ENCODE data around the gene OR2A1.
"Not testable (repeated sequence)": the region's sequence is repeated elsewhere in the genome, so short reads cannot be mapped to it uniquely, and the experiment has no call there.

OR2A1 gene

DNA sequence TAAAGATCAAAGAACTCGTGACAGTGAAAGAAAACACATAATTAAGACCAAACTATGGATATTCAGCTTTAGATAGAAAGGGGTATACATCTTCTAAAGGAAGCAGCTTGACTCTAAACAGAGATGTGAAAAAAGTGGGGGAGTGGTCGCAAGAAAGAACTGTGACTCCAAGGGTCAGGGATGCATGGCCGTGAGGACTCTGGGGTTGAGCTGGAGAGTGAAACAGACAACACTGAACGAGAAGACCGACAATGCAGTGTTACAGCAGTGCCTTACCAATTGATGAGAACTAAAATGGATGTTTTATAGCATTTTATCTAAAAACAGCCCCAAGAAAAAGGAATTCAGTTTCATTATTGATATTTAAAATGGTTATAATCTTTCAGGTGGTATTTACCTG lies 8.6 kb upstream of the OR2A1 start:
- not testable (repeated sequence) for DNase-seq; H3K27me3 ChIP-seq (ENCODE audit: insufficient read depth, low read depth, severe bottlenecking); H3K4me3 ChIP-seq (ENCODE audit: low read depth, low read length); H3K27ac ChIP-seq; H3K9me3 ChIP-seq (ENCODE audit: severe bottlenecking); H3K36me3 ChIP-seq

GRCh38 chr7:144305156-144305555 lies 7.1 kb upstream of the OR2A1 start:
- not testable (repeated sequence) for DNase-seq; H3K4me3 ChIP-seq (ENCODE audit: low read depth, low read length); H3K36me3 ChIP-seq; H3K27ac ChIP-seq; H3K9me3 ChIP-seq (ENCODE audit: severe bottlenecking); H3K27me3 ChIP-seq (ENCODE audit: insufficient read depth, low read depth, severe bottlenecking)

DNA sequence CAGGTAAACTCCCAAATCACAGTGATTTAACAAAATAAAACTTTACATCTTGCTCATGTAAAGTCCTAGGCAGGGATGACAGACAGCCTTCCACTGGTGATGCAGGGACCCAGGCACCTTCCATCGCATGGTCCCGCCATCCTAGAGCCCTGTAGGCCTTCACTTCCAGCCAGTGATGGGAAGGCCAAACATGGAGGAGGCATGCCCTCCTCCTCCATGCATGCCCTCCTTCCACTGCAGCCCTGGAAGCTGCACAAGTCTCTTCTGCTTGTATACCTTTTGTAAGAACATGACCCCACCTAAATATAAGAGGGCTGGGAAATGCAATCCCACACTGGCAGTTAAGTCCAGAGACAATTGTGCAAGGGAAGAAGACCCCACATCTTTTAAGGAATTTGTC lies 2.5 kb upstream of the OR2A1 start:
- not testable (repeated sequence) for H3K36me3 ChIP-seq; H3K27me3 ChIP-seq (ENCODE audit: insufficient read depth, low read depth, severe bottlenecking); H3K9me3 ChIP-seq (ENCODE audit: severe bottlenecking); DNase-seq; H3K27ac ChIP-seq; H3K4me3 ChIP-seq (ENCODE audit: low read depth, low read length)

- not testable (repeated sequence) for DNase-seq; H3K4me3 ChIP-seq (ENCODE audit: low read depth, low read length)
These were observed 1.0 kb upstream of the OR2A1 start for GRCh38 chr7:144311218-144311617.

DNA sequence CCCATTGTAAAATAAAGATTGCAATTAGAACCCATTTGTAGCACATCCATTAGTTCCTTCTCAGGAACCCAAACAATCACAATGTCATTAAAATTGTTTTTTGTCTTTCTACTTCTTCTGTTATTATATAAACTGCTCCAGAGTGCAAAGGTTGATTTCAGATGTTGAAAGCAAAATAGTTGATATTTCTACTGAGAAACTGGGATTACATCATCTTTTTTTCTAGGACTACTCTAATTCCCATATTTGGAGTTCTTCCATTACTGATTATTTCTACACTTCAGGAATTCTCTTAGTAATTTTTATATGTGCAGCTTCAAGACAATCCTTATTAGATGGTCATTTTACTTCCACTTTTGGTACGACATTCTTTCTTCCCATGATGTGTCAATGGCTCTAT lies 5.3 kb downstream of the OR2A1 start:
- not testable (repeated sequence) for H3K27me3 ChIP-seq (ENCODE audit: insufficient read depth, low read depth, severe bottlenecking); H3K9me3 ChIP-seq (ENCODE audit: severe bottlenecking); H3K27ac ChIP-seq; H3K36me3 ChIP-seq; H3K4me3 ChIP-seq (ENCODE audit: low read depth, low read length); DNase-seq

More at GRCh38 chr7:144311218-144311617, 1.0 kb upstream of the OR2A1 start:
- H3K27ac ChIP-seq; H3K9me3 ChIP-seq (ENCODE audit: severe bottlenecking); H3K27me3 ChIP-seq (ENCODE audit: insufficient read depth, low read depth, severe bottlenecking); H3K36me3 ChIP-seq: not testable (repeated sequence)

DNA sequence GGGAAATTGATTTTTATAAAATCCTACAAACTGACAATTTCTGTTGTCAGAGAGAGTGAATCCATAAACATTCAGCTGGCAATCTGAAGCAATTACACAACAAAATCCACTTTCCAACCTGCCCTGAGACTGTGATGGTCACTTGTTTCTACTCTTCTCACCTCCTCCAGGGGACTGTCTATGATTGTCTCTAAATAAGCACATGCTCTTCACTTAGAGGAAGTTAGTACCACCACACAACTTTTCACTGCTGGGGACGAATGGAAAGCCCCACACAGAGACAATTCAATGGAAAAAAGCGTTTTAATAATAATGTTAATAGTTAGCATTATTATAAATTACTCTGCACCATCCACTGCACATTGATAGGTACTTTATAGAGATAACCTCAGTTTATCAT lies 7.3 kb downstream of the OR2A1 start:
- H3K9me3 ChIP-seq (ENCODE audit: severe bottlenecking); DNase-seq; H3K27ac ChIP-seq; H3K27me3 ChIP-seq (ENCODE audit: insufficient read depth, low read depth, severe bottlenecking); H3K4me3 ChIP-seq (ENCODE audit: low read depth, low read length); H3K36me3 ChIP-seq: not testable (repeated sequence)

DNA sequence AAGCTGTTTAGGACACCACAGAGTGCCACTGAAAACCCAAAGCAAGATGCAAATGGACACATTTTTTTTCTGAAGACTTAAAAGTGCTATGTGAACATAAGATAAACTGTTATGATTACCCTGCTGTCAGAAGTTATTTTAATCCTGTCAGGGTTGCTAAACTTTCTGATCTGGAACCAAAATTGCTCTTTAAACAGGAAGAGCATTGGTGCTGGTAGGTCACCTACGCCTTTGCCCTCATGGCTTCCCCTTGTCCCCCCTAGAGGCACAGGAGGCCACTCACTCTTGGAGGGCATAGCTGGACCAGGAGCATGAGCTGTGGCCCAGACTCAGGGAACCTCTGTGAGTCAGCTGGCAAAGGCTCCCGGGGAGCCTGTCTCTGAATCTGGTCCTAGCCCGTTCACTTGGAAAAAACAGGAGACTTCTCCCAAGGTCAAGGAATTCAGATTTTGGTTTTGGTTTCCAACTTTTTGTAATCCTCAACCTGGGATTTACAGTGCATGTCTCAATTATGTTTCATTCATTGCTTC lies 9.5 kb downstream of the OR2A1 start:
- DNase-seq; H3K9me3 ChIP-seq (ENCODE audit: severe bottlenecking); H3K4me3 ChIP-seq (ENCODE audit: low read depth, low read length); H3K27me3 ChIP-seq (ENCODE audit: insufficient read depth, low read depth, severe bottlenecking); H3K27ac ChIP-seq; H3K36me3 ChIP-seq: not testable (repeated sequence)

DNA sequence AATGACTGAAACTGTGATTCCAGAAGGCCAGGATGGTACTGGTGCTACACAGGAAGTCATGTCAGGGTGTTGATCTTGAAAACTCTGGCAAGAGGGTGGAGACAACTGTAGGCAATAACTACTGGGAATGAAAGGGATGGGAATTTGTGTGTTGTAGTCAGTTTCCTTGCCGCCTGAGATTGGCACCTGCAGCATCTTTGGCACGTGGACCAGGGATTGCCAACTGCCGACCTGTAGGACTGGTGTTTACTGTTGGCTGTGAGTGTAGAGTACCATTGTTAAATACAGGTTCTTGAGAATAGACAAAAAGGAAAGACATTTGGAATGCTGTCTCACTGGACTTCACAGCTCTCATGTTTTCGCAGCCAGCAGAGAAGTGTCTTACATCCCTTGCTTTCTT lies 11.1 kb downstream of the OR2A1 start:
- H3K4me3 ChIP-seq (ENCODE audit: low read depth, low read length); DNase-seq; H3K36me3 ChIP-seq; H3K27me3 ChIP-seq (ENCODE audit: insufficient read depth, low read depth, severe bottlenecking); H3K9me3 ChIP-seq (ENCODE audit: severe bottlenecking); H3K27ac ChIP-seq: not testable (repeated sequence)

GRCh38 chr7:144325868-144326267 lies 13.6 kb downstream of the OR2A1 start:
- not testable (repeated sequence) for H3K4me3 ChIP-seq (ENCODE audit: low read depth, low read length); H3K9me3 ChIP-seq (ENCODE audit: severe bottlenecking); H3K27me3 ChIP-seq (ENCODE audit: insufficient read depth, low read depth, severe bottlenecking); H3K36me3 ChIP-seq; DNase-seq; H3K27ac ChIP-seq

- DNase-seq; H3K36me3 ChIP-seq; H3K27me3 ChIP-seq (ENCODE audit: insufficient read depth, low read depth, severe bottlenecking); H3K4me3 ChIP-seq (ENCODE audit: low read depth, low read length); H3K9me3 ChIP-seq (ENCODE audit: severe bottlenecking); H3K27ac ChIP-seq: not testable (repeated sequence)
These were observed 17.8 kb downstream of the OR2A1 start for GRCh38 chr7:144330044-144330443.

GRCh38 chr7:144331221-144331995 lies 19.2 kb downstream of the OR2A1 start:
- not testable (repeated sequence) for H3K27ac ChIP-seq; H3K9me3 ChIP-seq (ENCODE audit: severe bottlenecking); H3K36me3 ChIP-seq; DNase-seq; H3K4me3 ChIP-seq (ENCODE audit: low read depth, low read length); H3K27me3 ChIP-seq (ENCODE audit: insufficient read depth, low read depth, severe bottlenecking)

DNA sequence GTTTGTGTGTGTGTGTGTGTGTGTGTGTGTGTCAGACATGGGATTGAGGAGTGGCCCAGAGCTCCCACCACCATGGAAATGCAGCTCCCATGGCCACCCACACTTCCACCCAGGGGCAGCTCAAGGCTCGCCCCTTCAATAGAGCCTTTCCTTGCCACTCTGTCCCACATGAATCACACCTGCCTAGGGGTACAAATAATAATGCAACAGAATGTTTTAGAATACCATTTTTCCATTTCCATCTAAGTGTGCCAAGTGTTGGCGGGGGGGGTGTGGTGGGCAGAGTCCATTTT lies 19.7 kb downstream of the OR2A1 start:
- not testable (repeated sequence) for H3K27me3 ChIP-seq (ENCODE audit: insufficient read depth, low read depth, severe bottlenecking); DNase-seq; H3K4me3 ChIP-seq (ENCODE audit: low read depth, low read length); H3K36me3 ChIP-seq; H3K27ac ChIP-seq; H3K9me3 ChIP-seq (ENCODE audit: severe bottlenecking)

- H3K36me3 ChIP-seq; DNase-seq; H3K4me3 ChIP-seq (ENCODE audit: low read depth, low read length); H3K9me3 ChIP-seq (ENCODE audit: severe bottlenecking); H3K27me3 ChIP-seq (ENCODE audit: insufficient read depth, low read depth, severe bottlenecking); H3K27ac ChIP-seq: not testable (repeated sequence)
These were observed 36.4 kb downstream of the OR2A1 start for GRCh38 chr7:144348625-144349024.

- not testable (repeated sequence) for H3K27me3 ChIP-seq (ENCODE audit: insufficient read depth, low read depth, severe bottlenecking); H3K27ac ChIP-seq; DNase-seq; H3K4me3 ChIP-seq (ENCODE audit: low read depth, low read length); H3K36me3 ChIP-seq; H3K9me3 ChIP-seq (ENCODE audit: severe bottlenecking)
These were observed 39.4 kb downstream of the OR2A1 start for GRCh38 chr7:144351667-144352066.

DNA sequence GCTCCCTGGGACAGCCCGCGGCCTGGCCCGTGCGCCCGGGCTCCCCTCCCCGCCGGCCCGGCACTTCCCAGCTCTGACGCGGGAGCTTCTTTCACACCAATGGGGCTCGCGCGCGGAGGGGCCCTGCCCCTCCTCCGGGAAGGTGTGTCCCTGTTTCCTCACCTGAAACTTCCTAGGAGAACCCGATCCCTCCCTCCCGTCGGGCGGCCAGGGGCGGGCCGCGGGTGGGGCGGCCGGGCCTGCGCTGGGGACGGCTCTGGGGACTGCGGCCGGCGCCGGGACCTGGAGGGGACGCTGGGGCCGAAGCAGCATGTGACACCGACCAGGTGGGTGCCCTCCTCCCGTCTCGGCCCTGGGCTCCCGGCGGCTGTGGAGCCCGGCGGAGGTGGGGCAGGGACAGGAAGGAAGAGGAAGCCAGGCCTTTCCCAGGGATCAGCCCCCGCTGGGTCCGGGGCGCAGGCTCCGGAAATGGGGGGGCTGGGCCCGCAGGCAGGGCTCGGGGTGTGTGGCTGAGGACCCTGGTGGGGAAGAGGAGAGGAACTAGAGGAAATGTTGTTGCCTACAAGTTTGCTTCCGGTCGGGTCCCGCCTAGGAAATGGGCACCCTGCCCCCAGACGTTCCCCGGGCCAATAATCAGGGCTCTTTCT lies 43.1 kb downstream of the OR2A1 start, which contains the start of gene ARHGEF5:
Gene ARHGEF5 (plus strand): TSS at position 227 of the 647 bp plus-strand sequence. CDS start 7,268 bp downstream, outside the sequence.
- not testable (repeated sequence) for H3K4me3 ChIP-seq (ENCODE audit: low read depth, low read length); DNase-seq; H3K36me3 ChIP-seq; H3K27ac ChIP-seq; H3K27me3 ChIP-seq (ENCODE audit: insufficient read depth, low read depth, severe bottlenecking); H3K9me3 ChIP-seq (ENCODE audit: severe bottlenecking)
